Measurements from ENCODE around the gene LSP1.

LSP1 gene

DNA sequence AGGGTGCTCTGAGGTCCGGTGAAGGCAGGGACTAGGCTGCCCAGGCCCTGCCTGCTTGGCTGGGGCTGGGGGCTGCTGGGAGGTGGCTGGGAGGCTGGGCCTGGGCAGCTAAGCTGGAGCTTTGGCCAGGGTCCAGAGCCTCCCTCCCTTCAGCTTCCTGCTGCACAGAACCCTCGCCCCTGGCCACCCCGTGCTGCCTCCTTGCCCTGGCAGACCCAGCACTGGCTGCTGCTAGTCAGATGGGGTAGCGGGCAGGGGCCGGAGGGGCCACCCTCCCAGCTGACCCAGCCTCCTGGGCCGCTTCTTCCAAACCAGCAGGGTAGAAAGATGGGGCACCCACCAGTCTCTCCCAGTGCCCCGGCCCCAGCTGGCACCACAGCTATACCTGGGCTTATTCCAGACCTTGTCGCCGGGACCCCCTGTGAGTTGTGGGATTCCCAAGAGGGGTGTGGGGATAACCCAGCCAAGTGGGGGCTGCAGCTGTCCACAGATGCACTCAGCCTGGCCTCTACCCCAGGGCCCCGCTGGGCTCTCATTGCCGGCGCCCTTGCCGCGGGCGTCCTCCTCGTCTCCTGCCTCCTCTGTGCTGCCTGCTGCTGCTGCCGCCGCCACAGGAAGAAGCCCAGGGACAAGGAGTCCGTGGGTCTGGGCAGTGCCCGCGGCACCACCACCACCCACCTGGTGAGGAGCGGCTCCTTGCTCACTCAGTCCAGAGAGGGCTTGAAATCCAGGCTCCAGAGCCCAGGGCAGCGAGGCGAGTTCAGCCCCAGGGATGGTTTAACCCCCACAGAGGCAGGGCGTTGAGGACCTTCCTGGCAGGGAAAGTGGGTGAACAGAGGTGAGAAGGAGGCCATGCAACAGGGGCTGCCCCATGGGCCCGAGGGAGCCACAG lies 17.9 kb upstream of the LSP1 start, which contains the start of gene SYT8:
Gene SYT8, plus strand, starts transcription at position 212 of the 892 bp plus-strand sequence. Its CDS starts 116 bp downstream, at position 328.
- in situ Hi-C loops (cut with HindIII; ENCODE audit: low pct_unique_long_range_greater_than_20kb, low sequenced_read_pairs), result no loop called here
- no peak for TF ChIP-seq JUND (IDR thresholded peaks at IDR 0.05; ENCODE audit: low read depth)
- peak in 1 of 2 experiments; percentile 80 for DNase-seq (ENCODE audit: low read depth in 1 of 2, low spot score in 1 of 2)

DNA sequence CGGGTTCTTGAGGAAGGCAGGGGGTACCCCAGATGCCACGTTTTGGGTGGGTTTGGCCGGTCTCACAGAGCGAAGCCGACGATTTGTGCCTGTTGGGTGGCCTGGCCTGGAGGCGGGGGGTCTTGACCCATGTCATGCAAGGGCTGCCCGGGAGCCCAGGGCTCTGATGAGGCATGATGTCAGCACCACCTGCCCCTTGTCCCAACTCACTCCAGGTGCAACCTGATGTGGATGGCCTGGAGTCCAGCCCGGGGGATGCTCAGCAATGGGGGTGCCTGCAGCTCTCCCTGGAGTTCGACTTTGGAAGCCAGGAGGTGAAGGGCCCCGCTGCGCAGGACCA lies 17.2 kb upstream of the LSP1 start:
- DNase-seq (ENCODE audit: low read depth in 1 of 2, low spot score in 1 of 2), result no peak
- TF ChIP-seq JUND (IDR thresholded peaks at IDR 0.05; ENCODE audit: low read depth), result no peak

DNA sequence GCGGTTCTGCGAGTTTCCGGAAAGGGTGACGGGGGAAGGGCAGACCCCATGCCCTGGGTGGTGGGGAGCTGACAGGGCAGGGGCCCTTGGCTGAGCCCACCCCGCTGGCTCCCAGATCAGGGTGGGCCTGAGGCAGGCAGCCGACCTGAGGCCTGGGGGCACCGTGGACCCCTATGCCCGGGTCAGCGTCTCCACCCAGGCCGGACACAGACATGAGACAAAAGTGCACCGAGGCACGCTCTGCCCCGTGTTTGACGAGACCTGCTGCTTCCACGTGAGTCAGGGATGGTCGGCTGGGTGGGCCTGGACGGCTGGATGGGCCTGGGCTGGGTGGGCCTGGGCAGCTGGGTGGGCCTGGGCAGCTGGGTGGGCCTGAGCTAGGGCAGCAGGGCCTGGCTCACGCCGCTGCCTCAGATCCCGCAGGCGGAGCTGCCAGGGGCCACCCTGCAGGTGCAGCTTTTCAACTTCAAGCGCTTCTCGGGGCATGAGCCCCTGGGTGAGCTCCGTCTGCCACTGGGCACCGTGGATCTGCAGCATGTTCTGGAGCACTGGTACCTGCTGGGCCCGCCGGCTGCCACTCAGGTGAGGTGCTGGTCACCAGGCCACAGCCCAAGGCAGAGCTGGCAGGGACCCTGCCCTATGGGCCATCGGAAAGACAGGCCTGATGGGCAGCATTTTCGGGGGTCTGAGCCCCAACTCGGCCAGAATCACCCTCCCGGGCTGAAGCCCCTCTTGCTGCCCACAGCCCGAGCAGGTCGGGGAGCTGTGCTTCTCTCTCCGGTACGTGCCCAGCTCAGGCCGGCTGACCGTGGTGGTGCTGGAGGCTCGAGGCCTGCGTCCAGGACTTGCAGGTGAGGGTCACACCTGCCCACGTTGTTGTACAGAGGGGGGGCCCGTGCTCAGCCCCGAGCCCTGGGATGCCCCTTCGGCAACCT lies 16.6 kb upstream of the LSP1 start:
- no peak for DNase-seq (ENCODE audit: low read depth in 1 of 2, low spot score in 1 of 2)
- in situ Hi-C loops (cut with HindIII; ENCODE audit: low pct_unique_long_range_greater_than_20kb, low sequenced_read_pairs), result no loop called here
- no peak for TF ChIP-seq JUND (IDR thresholded peaks at IDR 0.05; ENCODE audit: low read depth)

More for the DNA sequence above, 17.2 kb upstream of the LSP1 start:
- in situ Hi-C loops (cut with HindIII; ENCODE audit: low pct_unique_long_range_greater_than_20kb, low sequenced_read_pairs), result no loop called here

DNA sequence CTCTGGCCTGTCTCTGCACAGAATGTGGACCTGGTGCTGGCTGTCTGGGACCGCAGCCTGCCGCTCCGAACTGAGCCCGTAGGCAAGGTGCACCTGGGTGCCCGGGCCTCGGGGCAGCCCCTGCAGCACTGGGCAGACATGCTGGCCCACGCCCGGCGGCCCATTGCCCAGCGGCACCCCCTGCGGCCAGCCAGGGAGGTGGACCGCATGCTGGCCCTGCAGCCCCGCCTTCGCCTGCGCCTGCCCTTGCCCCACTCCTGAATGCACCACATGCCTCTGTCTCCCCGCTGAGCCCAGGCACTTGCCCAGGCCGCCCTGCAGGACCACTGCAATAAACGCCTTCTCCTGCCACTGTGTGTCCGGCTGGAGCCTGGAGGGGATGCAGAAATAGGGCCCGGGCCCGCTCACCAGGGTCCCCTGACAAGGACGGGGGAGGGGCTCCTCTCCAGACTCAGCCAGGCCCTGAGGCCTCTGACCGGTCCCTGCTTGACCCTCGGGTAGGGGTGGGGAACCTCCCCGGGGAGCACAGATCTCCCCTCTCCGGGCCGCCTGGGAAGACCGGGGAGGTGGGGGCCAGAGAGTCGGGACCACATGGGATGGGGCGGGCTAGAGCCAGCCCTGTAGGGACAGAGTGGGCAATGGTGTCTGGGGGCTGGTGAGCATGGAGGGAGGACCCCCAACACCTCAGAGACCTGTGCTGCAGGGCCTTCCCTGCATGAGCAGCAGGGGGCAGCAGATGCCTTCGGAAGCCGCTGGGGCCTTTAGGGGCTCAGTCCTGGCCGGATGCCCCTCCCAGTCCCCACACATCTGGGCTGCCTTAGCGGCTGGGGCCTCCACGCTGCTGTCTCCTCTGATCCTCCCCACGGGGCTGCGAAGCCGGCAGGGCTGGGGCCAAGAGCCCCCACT lies 15.5 kb upstream of the LSP1 start:
- TF ChIP-seq JUND (IDR thresholded peaks at IDR 0.05; ENCODE audit: low read depth), result no peak
- in situ Hi-C loops (cut with HindIII; ENCODE audit: low pct_unique_long_range_greater_than_20kb, low sequenced_read_pairs), result no loop called here
- DNase-seq (ENCODE audit: low read depth in 1 of 2, low spot score in 1 of 2), result peak in 1 of 2 experiments; percentile 56

DNA sequence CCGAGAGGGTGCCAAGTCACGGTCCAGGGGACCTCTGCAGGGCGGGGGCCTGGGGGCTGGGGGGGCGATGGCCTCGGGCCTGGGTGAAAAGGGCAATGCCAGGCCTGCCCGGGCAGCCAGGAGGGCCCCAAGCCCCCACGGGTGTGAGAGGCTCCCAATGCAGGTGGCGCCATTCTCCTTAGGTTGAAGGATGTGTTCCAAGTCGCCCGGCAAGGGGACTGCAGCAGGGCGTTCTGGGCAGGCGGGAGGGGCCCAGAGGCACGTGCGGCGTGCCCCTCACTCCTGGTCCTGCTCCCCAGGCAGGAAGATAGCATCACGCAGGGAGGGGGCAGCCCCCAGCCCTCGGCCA lies 14.8 kb upstream of the LSP1 start:
- in situ Hi-C loops (cut with HindIII; ENCODE audit: low pct_unique_long_range_greater_than_20kb, low sequenced_read_pairs), result no loop called here
- DNase-seq (ENCODE audit: low read depth in 1 of 2, low spot score in 1 of 2), result no peak
- no peak for TF ChIP-seq JUND (IDR thresholded peaks at IDR 0.05; ENCODE audit: low read depth)

DNA sequence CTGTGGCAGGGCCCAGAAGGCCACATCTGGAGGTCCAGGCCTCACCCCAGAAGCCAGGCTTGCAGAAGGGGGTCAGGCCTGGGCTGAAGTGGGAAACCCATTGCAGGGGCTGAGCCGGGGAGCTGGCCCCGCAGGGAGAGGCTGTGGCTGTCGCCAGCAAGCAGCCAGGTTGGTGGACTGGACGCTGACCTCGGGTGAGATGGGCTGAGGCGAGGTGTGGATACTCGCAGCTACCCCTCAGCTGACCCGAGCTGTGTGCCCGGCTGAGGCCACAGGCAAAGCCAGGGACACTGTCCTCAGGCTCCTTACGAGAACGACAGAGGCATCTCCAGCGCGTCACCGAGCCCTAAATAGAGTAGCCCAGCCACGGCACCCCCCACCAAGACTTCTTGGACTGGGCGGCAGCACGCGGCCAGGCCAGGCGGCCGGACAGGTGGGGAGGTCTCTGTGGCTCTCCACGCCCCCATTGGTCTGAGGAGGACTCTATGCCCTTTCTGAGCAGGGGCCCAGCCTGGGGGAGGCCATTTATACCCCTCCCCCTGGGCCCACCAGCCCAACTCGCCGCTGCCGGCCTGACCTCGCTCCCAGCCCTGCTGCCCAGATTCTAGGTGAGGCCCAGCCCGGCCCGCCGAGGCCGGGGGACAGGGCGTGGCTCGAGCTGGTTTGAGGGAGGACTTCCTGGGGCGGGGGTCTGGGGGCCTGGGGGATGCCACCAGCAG lies 14.3 kb upstream of the LSP1 start, which contains the start of gene TNNI2:
Gene TNNI2, plus strand, starts transcription at position 556 of the 719 bp plus-strand sequence. CDS start 716 bp downstream, outside the sequence.
- in situ Hi-C loops (cut with HindIII; ENCODE audit: low pct_unique_long_range_greater_than_20kb, low sequenced_read_pairs), result no loop called here
- TF ChIP-seq JUND (IDR thresholded peaks at IDR 0.05; ENCODE audit: low read depth), result no peak
- DNase-seq (ENCODE audit: low read depth in 1 of 2, low spot score in 1 of 2), result no peak

DNA sequence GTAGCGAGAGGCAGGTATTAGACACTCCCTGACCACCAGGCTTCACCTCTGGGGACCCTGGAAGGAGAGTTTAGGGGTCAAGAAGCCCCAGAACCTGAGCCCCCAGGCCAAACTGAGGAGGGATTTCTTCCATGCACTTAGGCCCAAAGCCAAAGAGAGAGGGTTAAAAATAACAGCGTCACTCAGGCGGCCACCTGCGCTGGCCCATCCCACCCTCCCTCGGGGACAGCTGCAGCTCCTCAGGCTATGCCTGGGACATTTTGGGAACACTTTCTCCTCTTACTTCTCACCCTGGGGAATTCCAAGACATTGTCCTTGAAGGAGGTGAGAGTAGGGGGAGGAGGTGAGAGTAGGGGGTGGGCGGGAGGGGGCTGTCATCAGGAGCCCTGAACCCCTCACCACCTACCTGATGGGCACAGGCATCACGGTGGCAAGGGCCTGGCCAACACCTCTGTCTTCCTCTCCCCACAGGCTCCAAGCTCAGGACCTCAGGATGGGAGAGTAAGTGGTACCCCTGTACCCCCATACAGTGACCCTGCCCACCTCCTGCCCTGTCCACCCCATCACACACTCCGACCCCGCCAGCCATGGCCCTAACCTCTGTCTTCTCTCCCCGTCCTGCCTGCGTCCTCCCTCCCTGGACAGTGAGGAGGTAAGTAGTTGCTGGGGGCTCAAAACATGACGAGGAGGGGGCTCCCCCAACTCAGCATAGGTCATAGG lies 13.5 kb upstream of the LSP1 start:
- no peak for TF ChIP-seq JUND (IDR thresholded peaks at IDR 0.05; ENCODE audit: low read depth)
- in situ Hi-C loops (cut with HindIII; ENCODE audit: low pct_unique_long_range_greater_than_20kb, low sequenced_read_pairs), result no loop called here
- DNase-seq (ENCODE audit: low read depth in 1 of 2, low spot score in 1 of 2), result no peak

DNA sequence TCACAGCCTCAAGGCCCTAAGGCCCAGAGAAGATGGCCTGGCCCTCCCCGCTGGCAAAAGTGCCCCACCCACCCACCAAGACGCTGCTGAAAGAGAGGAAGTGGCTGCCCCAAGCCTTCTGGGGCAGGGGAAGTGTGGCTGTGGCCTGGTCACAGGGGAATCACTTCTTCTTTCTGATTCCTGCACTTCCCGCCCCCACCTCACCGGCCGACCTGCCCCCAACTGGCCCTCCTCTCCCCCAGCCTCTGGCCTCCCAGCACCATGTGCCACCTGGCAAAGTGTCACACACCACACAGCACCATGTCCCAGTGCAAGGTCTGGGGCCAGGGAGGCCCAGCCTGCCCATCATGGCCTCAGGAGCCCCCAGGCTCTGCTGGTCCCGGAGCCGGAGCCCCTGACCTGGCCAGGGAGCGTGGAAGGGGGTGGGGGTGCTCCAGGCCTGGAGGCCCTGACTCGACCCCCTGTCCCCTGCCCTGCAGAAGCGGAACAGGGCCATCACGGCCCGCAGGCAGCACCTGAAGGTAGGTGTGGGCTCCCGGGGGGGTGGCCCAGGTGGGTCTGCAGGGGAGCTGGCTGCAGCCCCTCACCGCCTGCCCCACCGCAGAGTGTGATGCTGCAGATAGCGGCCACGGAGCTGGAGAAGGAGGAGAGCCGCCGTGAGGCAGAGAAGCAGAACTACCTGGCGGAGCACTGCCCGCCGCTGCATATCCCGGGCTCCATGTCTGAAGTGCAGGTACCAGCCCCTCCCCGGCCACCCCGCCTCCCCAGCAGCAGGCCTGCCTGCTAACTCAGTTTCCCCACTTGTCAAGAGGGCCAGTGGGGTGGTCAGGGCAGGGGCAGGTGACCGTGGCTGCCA lies 12.7 kb upstream of the LSP1 start:
- no peak for TF ChIP-seq JUND (IDR thresholded peaks at IDR 0.05; ENCODE audit: low read depth)
- no peak for DNase-seq (ENCODE audit: low read depth in 1 of 2, low spot score in 1 of 2)
- in situ Hi-C loops (cut with HindIII; ENCODE audit: low pct_unique_long_range_greater_than_20kb, low sequenced_read_pairs), result no loop called here

DNA sequence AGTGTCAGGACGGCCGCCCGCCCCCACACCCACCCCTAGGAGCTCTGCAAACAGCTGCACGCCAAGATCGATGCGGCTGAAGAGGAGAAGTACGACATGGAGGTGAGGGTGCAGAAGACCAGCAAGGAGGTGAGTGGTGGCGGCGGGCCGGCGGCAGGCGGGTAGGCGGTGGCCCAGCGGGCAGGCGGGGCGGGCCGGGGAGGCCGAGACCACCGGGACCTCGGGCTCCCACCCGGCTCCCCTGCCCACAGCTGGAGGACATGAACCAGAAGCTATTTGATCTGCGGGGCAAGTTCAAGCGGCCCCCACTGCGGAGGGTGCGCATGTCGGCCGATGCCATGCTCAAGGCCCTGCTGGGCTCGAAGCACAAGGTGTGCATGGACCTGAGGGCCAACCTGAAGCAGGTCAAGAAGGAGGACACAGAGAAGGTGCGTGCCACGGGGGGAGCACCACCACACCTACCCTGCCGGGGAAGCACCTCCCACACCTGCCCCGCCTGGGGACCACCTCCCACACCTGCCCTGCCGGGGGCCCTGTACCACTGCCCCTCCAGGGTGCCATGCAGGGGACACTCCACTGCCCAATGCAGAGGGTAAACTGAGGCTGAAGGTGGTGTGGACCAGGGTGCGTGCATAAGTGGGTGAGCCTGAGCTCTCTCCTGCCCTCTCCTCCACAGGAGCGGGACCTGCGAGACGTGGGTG lies 12.0 kb upstream of the LSP1 start:
- no peak for DNase-seq (ENCODE audit: low read depth in 1 of 2, low spot score in 1 of 2)
- no peak for TF ChIP-seq JUND (IDR thresholded peaks at IDR 0.05; ENCODE audit: low read depth)
- in situ Hi-C loops (cut with HindIII; ENCODE audit: low pct_unique_long_range_greater_than_20kb, low sequenced_read_pairs), result no loop called here

All from T47D (cell line).